ENCODE data around the gene ADH1C. TPM values are rescaled to one million over a fixed set of nuclear protein-coding genes. Genes with fewer than 3 reads are reported as not detected.
"Not testable (repeated sequence)": the region's sequence is repeated elsewhere in the genome, so short reads cannot be mapped to it uniquely, and the experiment has no call there.

The ADH1C gene
- total RNA-seq, 1 donor from 2014 or later: 4.0 TPM

GRCh38 chr4:99361268-99361898 lies 8.8 kb upstream of the ADH1C start:
- no peak for DNase-seq (ENCODE audit: low spot score)
- intact Hi-C loops (cut with DNase I): no loop called here

GRCh38 chr4:99359480-99360204 lies 7.1 kb upstream of the ADH1C start:
- intact Hi-C loops (cut with DNase I): no loop called here
- no peak for DNase-seq (ENCODE audit: low spot score)

- intact Hi-C loops (cut with DNase I): no loop called here
- DNase-seq (ENCODE audit: low spot score): no peak
These were observed 5.4 kb upstream of the ADH1C start for GRCh38 chr4:99357948-99358347.

GRCh38 chr4:99356992-99357391 lies 4.4 kb upstream of the ADH1C start:
- intact Hi-C loops (cut with DNase I): no loop called here
- DNase-seq (ENCODE audit: low spot score): no peak

- intact Hi-C loops (cut with DNase I); DNase-seq (ENCODE audit: low spot score): not testable (repeated sequence)
These were observed 3.6 kb upstream of the ADH1C start for GRCh38 chr4:99356149-99356548.

GRCh38 chr4:99351487-99351886 lies 1.1 kb downstream of the ADH1C start:
- no peak for DNase-seq (ENCODE audit: low spot score)

GRCh38 chr4:99349338-99349737 lies 3.2 kb downstream of the ADH1C start:
- no peak for DNase-seq (ENCODE audit: low spot score)
- intact Hi-C loops (cut with DNase I): no loop called here

More at GRCh38 chr4:99351487-99351886, 1.1 kb downstream of the ADH1C start:
- intact Hi-C loops (cut with DNase I): no loop called here

GRCh38 chr4:99342624-99343023 lies 9.9 kb downstream of the ADH1C start:
- intact Hi-C loops (cut with DNase I); DNase-seq (ENCODE audit: low spot score): not testable (repeated sequence)

GRCh38 chr4:99341426-99341825 lies 11.1 kb downstream of the ADH1C start:
- intact Hi-C loops (cut with DNase I): no loop called here
- no peak for DNase-seq (ENCODE audit: low spot score)

- intact Hi-C loops (cut with DNase I): no loop called here
These were observed 13.4 kb downstream of the ADH1C start for GRCh38 chr4:99339172-99339571.

GRCh38 chr4:99336553-99336952 lies 16.0 kb downstream of the ADH1C start:
- DNase-seq (ENCODE audit: low spot score): no peak
- intact Hi-C loops (cut with DNase I): no loop called here

More at GRCh38 chr4:99339172-99339571, 13.4 kb downstream of the ADH1C start:
- DNase-seq (ENCODE audit: low spot score): no peak

GRCh38 chr4:99334880-99335279 lies 17.7 kb downstream of the ADH1C start:
- intact Hi-C loops (cut with DNase I): no loop called here
- DNase-seq (ENCODE audit: low spot score): no peak

- intact Hi-C loops (cut with DNase I): no loop called here
- DNase-seq (ENCODE audit: low spot score): no peak
These were observed 21.9 kb downstream of the ADH1C start for GRCh38 chr4:99330648-99331047.

- intact Hi-C loops (cut with DNase I): loop anchor here (10.0 kb wide), 1 partner anchor 125 kb away; no protein-coding TSS in a partner anchor
- DNase-seq (ENCODE audit: low spot score): no peak
These were observed 22.7 kb downstream of the ADH1C start for GRCh38 chr4:99329876-99330275.

GRCh38 chr4:99324979-99325378 lies 27.6 kb downstream of the ADH1C start:
- intact Hi-C loops (cut with DNase I): loop anchor here (10.0 kb wide), 1 partner anchor 120 kb away; no protein-coding TSS in a partner anchor
- no peak for DNase-seq (ENCODE audit: low spot score)

GRCh38 chr4:99324361-99324760 lies 28.2 kb downstream of the ADH1C start:
- intact Hi-C loops (cut with DNase I): loop anchor here (10.0 kb wide), 1 partner anchor 120 kb away; no protein-coding TSS in a partner anchor
- DNase-seq (ENCODE audit: low spot score): no peak

GRCh38 chr4:99323756-99324155 lies 28.8 kb downstream of the ADH1C start:
- DNase-seq (ENCODE audit: low spot score): no peak
- intact Hi-C loops (cut with DNase I): loop anchor here (10.0 kb wide), 1 partner anchor 119 kb away; no protein-coding TSS in a partner anchor

GRCh38 chr4:99321241-99322191 lies 31.0 kb downstream of the ADH1C start, which contains the start of gene ADH1B:
Gene ADH1B, minus strand, starts transcription at chr4:99321401. Its CDS starts 70 bp downstream, at chr4:99321331.
- DNase-seq (ENCODE audit: low spot score): no peak
- intact Hi-C loops (cut with DNase I): loop anchor here (10.0 kb wide), 1 partner anchor 117 kb away; no protein-coding TSS in a partner anchor

GRCh38 chr4:99317811-99318210 lies 34.7 kb downstream of the ADH1C start:
- intact Hi-C loops (cut with DNase I); DNase-seq (ENCODE audit: low spot score): not testable (repeated sequence)

- intact Hi-C loops (cut with DNase I): no loop called here
- DNase-seq (ENCODE audit: low spot score): no peak
These were observed 35.2 kb downstream of the ADH1C start for GRCh38 chr4:99317354-99317753.

Measured in cardiac septum (tissue), 1 donor.